HG03097 (cell line): ENCODE data around the gene WDR4.
"Not testable (repeated sequence)": the region's sequence is repeated elsewhere in the genome, so short reads cannot be mapped to it uniquely, and the experiment has no call there.

Source experiments
- ATAC-seq: cut with Tn5 transposase; IDR thresholded peaks from one replicate; pipeline ENCODE4 v1.9.1; 2021; ENCODE audit not compliant: unreplicated experiment, low FRiP score

WDR4 gene

DNA sequence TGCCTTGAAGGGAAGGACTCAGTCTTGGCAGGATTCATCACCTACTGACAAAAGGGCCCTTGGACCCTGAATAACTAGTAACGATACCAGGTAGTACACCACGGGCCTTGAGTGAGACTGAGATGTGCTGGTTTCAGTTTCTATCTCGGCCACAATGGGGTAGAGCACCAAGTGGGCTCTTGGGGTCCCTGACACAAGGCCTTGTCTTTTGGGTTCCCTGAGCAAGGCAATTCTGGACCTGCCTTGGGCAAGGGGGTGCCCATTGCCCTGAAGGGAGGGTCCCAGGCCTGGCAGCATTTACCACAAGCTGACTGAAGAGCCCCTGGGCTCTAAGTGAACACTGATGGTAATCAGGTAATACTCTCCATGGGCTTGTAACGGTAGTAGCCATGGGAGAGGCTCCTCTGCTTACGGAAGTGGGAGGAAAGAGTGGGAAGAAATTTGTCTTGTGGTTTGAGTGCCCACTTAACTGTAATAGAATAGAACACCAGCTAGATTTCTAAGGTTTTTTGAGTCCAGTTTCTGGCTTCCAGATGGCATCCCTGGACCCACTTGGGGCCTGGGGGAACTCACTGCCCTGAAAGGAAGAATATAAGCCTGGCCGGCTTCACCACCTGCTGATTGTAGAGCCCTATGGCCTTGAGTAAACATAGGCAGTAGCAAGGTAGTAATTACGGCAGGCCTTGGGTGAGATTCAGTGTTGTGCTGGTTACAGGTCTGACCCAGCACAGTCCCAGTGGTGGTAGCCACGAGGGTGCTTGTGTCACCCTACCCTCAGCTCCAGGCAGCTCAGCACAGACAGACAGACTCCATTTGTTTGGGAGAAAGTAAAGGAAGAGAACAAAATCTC lies 58.5 kb downstream of the WDR4 start:
- ATAC-seq: no peak

GRCh38 chr21:42819861-42820615 lies 59.3 kb downstream of the WDR4 start:
- no peak for ATAC-seq

DNA sequence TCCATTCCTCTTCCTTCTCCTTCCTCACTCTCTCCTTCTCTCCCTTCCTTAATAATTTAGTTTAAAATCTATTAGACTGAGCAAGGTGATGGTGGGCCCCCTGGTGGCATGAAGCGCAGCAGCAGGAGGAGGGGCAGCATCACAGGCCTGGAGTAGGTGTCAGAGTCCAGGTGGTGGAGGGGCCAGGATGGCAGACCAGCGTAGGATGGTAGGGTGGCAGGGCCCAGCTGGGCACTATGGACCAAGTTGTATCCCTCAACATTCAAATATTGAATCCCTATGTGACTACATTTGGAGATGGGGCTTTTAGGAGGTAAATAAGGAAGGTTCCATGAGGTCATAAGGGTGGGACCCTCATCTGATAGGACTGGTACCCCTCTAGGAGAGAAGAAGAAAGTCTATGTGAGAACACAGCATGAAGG lies 61.0 kb downstream of the WDR4 start:
- ATAC-seq: no peak

DNA sequence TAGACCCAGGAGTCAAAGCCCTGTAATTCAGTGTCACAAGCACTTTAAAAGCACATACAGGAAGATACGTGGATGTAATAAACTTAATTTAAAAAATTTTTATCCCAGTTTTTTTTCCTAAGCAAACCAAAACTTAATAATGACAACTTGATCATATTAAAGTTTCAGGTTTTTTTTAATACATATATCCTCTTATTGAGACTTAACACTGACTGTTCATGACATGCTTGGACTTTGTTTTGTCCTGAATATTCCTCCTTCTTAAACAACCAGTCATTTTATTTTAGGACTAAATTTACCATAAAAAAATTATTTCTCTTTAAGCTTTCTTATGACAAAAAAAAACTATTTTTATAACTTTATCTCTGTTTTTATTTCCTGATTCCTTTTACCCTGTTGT lies 64.1 kb downstream of the WDR4 start:
- ATAC-seq: no peak

DNA sequence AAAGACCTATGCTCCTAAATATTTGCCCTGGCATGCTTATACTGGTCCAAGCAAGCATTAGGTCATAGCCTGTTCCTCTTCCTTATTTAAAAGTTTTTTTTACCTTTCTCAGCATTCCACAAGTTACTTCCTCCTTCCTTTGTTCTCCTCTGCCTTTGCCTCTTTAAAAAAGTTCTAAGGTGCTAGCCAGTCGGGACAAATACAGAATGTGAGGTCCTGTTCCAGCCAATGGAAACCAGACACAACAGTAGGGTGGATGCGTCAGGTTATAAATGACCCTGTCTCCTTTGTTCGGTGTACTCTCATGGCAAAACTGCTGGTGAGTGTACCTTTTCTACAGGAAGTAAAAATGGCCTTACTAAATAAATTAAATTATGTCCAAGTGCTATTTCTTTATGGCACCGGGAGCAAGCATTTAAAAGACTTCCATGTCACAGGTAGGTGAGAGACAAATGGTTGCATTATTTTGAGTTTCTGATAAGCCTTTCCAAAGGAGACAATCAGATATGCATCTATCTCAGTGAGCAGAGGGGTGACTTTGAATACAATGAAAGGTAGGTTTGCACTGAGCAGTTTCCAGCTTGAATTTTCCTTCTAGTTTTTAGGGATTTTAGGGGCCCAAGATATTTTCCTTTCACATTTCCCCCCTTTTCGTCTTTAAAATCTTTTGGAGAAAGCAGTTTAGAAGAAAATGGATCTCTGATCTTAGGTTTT lies 66.7 kb downstream of the WDR4 start:
- not testable (repeated sequence) for ATAC-seq

- no peak for ATAC-seq
Measured at GRCh38 chr21:42811960-42812359, 67.4 kb downstream of the WDR4 start.

- ATAC-seq: no peak
Measured at GRCh38 chr21:42809577-42810475, 69.5 kb downstream of the WDR4 start.

DNA sequence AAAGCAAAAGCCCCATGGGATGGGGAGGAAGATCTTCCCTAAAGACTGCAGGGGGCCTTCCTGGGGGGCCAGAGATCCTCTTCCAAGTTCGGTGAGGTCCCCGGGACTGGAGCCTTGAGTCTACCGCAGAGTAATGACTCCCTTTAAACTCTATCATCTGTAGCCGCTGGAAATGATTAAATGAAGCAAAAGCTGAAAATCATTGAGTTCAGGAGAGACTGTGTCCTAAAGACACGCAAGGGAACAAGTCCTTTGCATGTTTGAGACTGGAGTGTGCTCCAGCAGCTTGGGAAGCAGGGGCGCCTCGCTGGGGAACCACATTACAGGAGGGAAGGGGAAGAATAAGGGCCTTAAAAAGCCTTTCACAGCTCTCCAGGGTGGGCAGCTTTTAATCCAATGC lies 70.2 kb downstream of the WDR4 start:
- ATAC-seq: no peak

- ATAC-seq: no peak
Measured at GRCh38 chr21:42807938-42808613, 71.3 kb downstream of the WDR4 start.

- not testable (repeated sequence) for ATAC-seq
Measured at GRCh38 chr21:42807293-42807895, 71.9 kb downstream of the WDR4 start.

DNA sequence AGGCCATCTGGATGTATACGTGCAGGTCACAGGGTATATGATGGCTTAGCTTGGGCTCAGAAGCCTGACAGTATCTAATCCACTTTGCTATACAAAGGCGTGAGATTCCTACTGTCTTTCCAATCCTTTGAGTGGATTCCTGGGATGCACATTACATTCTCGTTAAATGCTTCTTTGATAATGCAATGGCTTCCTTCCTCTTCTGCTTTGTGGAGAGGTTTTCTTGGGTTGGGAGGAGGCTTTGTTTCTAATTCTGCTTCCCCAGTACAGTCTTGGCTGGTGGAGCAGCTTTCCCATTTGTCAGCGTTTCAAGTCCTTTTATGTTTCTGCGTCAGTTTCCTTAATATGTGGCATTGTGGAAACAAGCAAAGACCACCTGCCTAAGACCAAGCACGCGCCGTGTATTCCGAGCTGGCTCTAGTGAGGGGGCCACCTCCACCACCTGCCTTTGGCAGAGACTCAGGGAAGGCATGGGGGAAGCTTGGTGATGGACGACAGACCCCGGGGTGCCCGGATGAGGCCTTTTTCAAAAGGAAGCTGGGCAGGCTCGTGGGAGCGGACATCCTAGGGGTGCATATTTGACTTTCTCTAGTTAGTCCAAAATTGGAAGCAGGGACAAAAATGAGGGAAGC lies 72.7 kb downstream of the WDR4 start:
- ATAC-seq: no peak

DNA sequence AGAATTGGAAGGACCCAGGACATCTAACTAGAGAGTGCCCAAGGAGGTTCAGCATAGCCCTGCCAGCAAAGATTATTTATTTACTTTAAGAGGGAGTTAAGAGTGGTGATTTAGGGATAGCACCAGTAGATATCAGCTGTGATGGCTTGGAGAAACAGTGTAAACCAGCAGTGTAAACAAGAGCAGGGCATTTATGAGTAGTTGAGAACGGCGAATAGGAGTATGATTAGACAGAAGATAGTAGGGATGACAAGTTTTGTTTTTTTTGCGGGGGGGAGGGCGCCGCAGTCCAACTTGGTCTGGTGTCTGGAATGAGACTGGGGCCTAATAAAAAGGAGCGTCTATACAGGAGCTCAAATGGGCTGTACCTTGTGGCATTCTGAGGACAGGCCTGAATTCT lies 77.7 kb downstream of the WDR4 start:
- not testable (repeated sequence) for ATAC-seq

- no peak for ATAC-seq
Measured at GRCh38 chr21:42799948-42800347, 79.4 kb downstream of the WDR4 start.

DNA sequence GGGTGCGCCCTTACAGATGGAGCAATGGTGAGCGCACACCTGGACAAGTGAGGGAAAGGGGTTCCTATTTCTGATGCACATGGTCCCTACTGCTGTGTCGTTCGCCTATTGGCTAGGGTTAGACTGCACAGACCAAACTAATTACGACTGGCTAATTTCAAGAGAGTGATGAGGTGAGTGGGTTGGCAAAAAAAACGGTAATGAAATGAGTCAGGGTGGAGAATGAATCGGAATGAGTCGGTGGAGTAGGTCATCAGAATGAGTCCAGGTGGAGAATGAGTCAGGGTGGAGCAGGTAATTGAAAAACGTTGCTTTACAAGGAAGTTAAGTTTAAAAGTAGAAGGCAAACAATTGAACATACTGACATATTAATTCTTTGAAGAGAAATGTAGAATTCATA lies 79.8 kb downstream of the WDR4 start:
- ATAC-seq: no peak
